ENCODE data around the gene YPEL3.

The YPEL3 gene

GRCh38 chr16:30113711-30114333, 17.8 kb upstream of the YPEL3 start:
- no peak for DNase-seq (ENCODE audit: low read depth, low spot score)
- CTCF ChIA-PET: interaction anchor here (1.0 to 6.6 kb wide), 7 partner anchors 10 to 296 kb away, joined by 3 to 82 read pairs (median 4); no protein-coding TSS in a partner anchor
- no peak for TF ChIP-seq CTCF (IDR thresholded peaks at IDR 0.05; ENCODE audit: insufficient read depth, low read length, missing control alignments)
- no peak overlapping the region for H3K4me3 ChIP-seq (ENCODE audit: low read depth, low read length)
- POLR2A ChIA-PET: no interaction called here

GRCh38 chr16:30113031-30113710, 17.2 kb upstream of the YPEL3 start, which contains the start of gene GDPD3:
GDPD3 (minus strand) TSS chr16:30113537; CDS start chr16:30113478, 59 bp downstream.
- TF ChIP-seq CTCF (IDR thresholded peaks at IDR 0.05; ENCODE audit: insufficient read depth, low read length, missing control alignments): no peak
- ChIA-PET POLR2A (no interaction called here), CTCF (interaction anchor here (1.0 to 6.6 kb wide), 9 partner anchors 8 to 297 kb away, joined by 3 to 82 read pairs (median 6); no protein-coding TSS in a partner anchor)
- H3K4me3 ChIP-seq (ENCODE audit: low read depth, low read length): no peak within 1 kb of the TSS
- DNase-seq (ENCODE audit: low read depth, low spot score): no peak

GRCh38 chr16:30112197-30113030, 16.4 kb upstream of the YPEL3 start:
- H3K4me3 ChIP-seq (ENCODE audit: low read depth, low read length): no peak overlapping the region
- TF ChIP-seq CTCF (IDR thresholded peaks at IDR 0.05; ENCODE audit: insufficient read depth, low read length, missing control alignments): peak; percentile 75
- DNase-seq (ENCODE audit: low read depth, low spot score): no peak
- ChIA-PET POLR2A (no interaction called here), CTCF (interaction anchor here (0.8 to 6.6 kb wide), 14 partner anchors 8 to 307 kb away, joined by 3 to 82 read pairs (median 4); partner anchors contain the start of genes TBX6 and YPEL3)

- H3K4me3 ChIP-seq (ENCODE audit: low read depth, low read length): no peak overlapping the region
- ChIA-PET POLR2A (no interaction called here), CTCF (interaction anchor here (0.6 to 6.6 kb wide), 7 partner anchors 9 to 68 kb away, joined by 3 to 82 read pairs (median 4); partner anchors contain the start of gene TBX6)
- DNase-seq (ENCODE audit: low read depth, low spot score): no peak
- TF ChIP-seq CTCF (IDR thresholded peaks at IDR 0.05; ENCODE audit: insufficient read depth, low read length, missing control alignments): no peak
Measured at GRCh38 chr16:30110661-30111060, 14.6 kb upstream of the YPEL3 start.

- ChIA-PET POLR2A (no interaction called here), CTCF (no interaction called here)
- DNase-seq (ENCODE audit: low read depth, low spot score): no peak
- H3K4me3 ChIP-seq (ENCODE audit: low read depth, low read length): no peak overlapping the region
- TF ChIP-seq CTCF (IDR thresholded peaks at IDR 0.05; ENCODE audit: insufficient read depth, low read length, missing control alignments): no peak
Measured at GRCh38 chr16:30108059-30108850, 12.2 kb upstream of the YPEL3 start.
